GM21619 (cell line): ENCODE data around the gene GFOD1.
A peak's percentile ranks its signal among the peaks of the same experiment; 100 is the strongest.
"Not testable (repeated sequence)": the region's sequence is repeated elsewhere in the genome, so short reads cannot be mapped to it uniquely, and the experiment has no call there.

Source experiments
- ATAC-seq: cut with Tn5 transposase; IDR thresholded peaks from one replicate; pipeline ENCODE4 v1.9.1; 2021; ENCODE audit not compliant: unreplicated experiment

GFOD1 gene

DNA sequence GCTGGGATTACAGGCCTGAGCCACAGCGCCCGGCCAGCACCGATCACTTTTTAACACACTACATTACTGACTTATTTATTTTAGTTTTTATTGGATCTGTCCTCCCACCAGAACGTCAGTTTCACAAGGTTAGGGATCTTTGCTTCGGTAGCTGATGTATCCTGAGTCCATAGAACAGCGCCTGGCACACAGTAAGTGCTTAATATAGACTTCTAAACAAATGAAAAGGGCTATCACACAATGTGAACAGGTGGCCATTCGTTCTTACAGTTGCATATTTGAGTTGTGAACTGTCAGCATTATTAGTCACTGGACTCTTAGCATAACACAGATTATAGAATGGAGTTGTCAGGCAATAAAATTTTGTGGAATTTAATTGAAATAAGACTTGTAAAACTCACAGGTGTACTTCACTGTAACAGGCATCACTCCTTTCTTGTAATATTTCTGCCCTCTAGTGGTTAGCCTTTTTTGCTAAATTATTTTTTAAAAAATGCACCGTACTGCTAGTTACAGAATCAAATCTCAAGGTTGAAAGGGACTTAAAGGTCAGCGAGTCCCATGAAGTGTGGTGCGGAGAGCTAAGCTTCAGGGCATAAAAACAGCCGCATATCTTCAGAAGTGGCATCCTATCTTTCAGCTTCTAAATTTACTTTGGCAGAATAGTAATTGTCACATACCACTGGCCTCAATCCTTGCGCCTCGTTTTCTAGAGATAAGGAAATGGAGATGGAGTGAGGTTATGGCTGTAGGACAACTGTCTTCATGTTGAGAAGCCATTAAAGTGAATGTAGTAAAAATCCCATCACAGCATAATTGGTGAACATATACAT is 155.7 kb downstream of the GFOD1 start:
- no peak for ATAC-seq

DNA sequence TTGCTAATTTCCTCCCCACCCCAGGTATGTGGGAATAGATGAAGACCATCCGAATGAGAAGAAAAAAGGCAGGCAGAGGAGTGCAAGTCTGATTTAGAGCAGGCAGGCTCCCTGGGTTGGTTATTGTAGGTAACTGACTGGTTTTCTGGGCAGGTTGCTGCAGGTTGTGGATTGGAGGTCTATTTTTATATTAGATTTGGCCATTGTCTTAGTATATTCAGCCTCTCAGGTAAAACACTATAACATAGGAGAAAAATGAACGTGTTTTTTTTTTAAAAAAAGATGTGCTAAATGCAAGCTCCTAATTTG is 158.6 kb downstream of the GFOD1 start:
- no peak for ATAC-seq

- peak; percentile 85 for ATAC-seq
These were observed 159.1 kb downstream of the GFOD1 start, which contains the start of gene TBC1D7 for GRCh38 chr6:13328076-13328874. Gene TBC1D7, minus strand, starts transcription at chr6:13328537. Its CDS starts 1,639 bp downstream, at chr6:13326898.

DNA sequence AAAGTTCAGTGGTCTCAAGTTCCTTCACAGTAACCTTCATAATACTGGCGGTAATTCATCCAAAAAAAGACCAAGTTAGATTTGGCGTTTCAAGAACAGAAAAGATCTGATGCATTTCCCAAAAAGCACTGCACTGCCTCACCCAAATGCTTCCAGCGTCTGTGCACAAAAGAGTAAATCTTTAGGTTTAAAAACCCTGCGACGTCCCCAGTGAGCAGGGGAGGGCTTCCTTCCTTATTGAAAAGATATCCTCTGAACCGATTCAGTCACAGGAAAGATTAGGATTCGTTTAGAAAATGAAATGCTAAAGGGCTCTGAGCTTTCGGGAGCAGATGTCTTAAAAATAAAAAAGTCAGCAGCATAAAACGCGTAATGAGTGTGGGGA is 159.7 kb downstream of the GFOD1 start:
- peak; percentile 13 for ATAC-seq

DNA sequence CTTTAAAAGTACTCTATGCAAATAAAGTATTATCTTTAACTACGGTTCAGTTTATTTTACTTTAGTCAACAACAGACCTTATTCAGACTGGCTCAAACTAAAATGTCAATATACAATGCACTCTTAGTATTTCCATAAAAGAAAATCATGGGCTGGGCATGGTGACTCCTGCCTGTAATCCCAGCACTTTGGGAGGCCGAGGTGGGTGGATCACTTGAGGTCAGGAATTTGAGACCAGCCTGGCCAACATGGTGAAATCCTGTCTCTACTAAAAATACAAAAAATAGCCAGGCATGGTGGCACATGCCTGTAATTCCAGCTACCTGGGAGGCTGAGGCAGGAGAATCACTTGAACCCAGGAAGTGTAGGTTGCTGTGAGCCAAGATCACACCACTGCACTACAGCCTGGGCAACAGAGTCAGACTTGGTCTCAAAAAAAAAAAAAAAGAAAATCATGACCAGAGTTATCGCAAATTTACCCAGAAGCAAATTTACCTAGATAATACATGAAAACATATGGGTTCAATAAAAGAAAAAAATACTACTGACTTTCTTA is 161.3 kb downstream of the GFOD1 start:
- not testable (repeated sequence) for ATAC-seq

GRCh38 chr6:13319891-13320564 is 167.4 kb downstream of the GFOD1 start:
- no peak for ATAC-seq

GRCh38 chr6:13318821-13319220 is 168.6 kb downstream of the GFOD1 start:
- no peak for ATAC-seq

- ATAC-seq = no peak
These were observed 171.5 kb downstream of the GFOD1 start for GRCh38 chr6:13315896-13316295.

DNA sequence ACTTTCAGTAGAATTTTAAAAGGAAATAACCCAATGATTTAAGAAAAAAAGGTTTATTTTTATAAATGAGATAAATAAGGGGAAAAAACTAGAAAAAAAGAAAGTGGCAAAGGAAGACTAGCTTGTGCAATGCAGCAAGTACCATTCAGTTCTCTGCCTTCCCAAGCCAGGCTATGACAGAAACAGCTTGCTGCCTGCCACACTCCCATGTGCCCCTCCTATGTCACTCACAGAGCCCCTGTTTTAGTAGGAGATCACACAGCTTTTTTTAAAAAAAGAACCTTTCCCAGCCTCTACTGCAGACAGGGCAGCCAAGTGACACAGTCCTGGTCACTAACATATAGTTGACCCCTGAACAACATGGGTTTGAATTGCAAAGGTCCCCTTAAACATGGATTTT is 172.6 kb downstream of the GFOD1 start:
- ATAC-seq = no peak

DNA sequence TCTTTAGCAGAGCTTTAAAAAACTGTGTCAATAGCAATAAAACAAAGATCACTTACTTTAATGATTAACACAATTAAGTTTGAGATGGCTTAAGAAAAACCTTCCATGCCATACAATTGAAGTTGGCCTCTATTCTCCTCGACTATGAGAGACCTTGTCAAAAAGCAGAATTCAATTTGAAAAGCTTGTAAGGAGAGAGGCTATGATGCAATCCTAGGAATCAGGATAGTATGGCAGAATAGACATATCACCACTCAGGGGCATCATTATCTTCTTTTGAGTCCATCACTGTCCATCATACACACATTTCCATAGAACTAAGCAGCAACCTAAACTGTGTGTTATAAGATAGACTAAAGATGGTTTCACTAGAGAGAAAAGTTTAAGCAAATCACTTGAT is 176.2 kb downstream of the GFOD1 start:
- ATAC-seq = no peak

GRCh38 chr6:13308332-13308731 is 179.1 kb downstream of the GFOD1 start:
- no peak for ATAC-seq
